ENCODE data around the gene FOXR1.
A peak's percentile ranks its signal among the peaks of the same experiment; 100 is the strongest.

Gene FOXR1

DNA sequence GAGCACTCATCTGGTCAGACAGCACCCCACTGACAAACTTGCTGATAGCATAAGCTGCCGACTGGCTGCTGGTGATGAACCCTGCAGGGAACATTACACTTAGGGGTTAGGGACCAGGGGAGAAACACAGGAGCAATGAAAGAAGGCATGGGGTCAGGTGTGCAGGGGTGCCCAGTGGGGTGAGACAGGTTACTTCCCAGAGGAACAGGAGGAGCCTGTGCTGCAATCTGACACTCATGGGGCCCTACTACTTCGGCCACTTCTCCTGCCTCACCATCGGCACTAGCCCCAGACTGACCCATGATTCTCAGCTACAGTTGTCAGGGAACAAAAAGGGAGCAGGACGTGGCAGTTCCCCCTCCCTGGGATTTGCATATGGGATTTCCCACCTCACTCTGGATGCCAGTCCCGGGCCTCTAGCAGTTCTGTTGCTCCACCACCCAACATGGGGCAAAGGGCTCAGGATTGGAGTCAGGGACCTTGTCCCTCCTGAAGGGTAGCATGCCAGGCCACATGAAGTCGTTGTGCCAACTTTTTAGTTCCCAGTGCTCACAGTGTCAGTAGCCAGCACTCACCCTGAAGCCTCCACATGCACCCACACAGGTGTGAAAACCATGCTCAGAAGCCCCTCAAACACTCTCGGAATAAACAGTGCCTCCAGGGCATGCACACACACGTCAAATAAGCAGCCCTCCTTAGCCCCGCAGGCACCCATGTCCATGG is 56.9 kb downstream of the FOXR1 start:
- DNase-seq = no peak

DNA sequence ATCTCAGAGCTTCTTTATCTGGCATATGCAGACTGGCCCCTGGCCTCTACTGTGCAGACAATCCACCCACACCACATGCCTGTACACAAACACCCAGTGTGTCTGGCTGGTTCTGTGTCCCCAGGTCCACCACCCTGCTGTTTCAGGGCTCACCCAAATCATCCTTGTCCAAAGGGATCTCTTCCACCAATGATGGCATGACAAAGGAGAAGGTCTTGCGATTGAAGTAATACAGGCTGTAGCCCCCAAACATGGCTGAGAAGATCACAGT is 57.4 kb downstream of the FOXR1 start:
- no peak for DNase-seq

- DNase-seq = no peak
These were observed 57.9 kb downstream of the FOXR1 start for GRCh38 chr11:119029340-119030028.

GRCh38 chr11:119030029-119030328 is 58.4 kb downstream of the FOXR1 start:
- DNase-seq = no peak

- peak; percentile 96 for DNase-seq
These were observed 58.9 kb downstream of the FOXR1 start, which contains the start of gene SLC37A4 for GRCh38 chr11:119030329-119031047. TSS of gene SLC37A4 (minus strand) at chr11:119030877.

Measured in NCI-H226 (cell line).